Hypothalamus (tissue), 51 donors: ENCODE data around the gene RANBP3.

Experiments used
- DNase-seq, 51 donors: peaks; one replicate each; lab custom pipeline; 2025; lab: John Stamatoyannopoulos, UW

RANBP3 gene

DNA sequence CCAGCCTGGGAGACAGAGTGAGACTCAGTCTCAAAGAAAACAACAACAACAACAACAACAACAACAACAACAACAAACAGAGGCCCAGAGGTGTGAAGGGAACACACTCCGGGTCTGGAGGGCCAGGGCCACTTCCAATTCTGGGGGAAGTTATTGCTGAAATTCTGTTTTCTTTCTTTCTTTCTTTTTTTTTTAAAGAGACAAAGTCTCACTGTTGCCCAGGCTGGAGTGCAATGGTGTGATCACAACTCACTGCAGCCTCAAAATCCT lies 67.4 kb downstream of the RANBP3 start:
- no peak for DNase-seq

DNA sequence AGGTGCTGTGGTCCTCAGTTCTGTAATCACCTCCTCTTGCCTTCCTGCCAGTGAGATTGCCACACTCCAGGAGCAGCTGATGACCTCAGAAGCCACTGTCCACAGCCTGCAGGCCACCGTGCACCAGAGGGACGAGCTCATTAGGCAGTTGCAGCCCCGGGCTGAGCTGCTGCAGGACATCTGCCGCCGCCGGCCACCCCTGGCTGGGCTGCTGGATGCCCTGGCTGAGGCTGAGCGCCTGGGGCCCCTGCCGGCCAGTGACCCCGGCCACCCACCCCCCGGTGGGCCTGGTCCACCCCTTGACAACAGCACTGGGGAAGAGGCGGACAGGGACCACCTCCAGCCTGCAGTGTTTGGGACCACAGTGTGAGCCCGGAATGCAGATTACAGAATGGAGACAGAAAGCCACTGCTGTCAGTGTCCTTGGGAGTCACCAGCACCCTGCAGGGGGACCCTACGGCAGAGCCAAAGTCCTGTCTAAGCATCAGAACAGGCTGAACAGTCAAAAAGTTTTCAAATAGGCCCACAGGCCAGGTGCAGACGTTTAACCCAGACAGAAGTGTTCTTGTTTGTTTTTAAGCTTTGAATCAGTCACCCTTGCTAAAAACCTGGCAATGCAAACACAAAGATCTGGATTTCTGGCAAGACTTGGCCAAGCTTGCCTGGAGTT lies 69.0 kb downstream of the RANBP3 start:
- DNase-seq, result no peak

GRCh38 chr19:5907241-5907640 lies 70.7 kb downstream of the RANBP3 start:
- no peak for DNase-seq

DNA sequence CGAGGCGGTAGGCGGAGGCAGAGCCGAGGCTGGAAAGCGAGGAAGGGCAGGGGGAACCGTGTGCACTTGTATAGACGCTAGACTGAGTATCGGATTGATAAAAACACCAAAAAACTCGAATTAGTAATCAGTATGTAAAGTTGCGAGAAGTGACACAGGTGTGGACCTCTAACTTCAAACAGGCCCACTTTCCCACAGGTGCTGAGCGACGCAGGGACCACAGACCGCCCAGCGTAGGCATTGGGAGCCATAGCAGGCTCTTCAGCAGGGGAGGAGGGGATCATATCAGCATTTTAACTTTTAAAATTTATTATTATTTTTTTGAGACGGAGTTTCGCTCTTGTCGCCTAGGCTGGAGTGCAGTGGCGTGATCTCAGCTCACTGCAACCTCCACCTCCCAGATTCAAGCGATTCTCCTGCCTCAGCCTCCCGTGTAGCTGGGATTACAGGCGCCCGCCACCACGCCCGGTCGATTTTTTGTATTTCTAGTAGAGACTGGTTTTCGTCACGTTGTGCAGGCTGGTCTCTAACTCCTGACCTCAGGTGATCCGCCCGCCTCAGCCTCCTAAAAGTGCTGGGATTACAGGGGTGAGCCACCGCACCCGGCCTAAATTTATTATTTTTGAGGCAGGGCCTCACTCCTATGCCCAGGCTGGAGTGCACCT lies 72.7 kb downstream of the RANBP3 start:
- DNase-seq, result no peak

DNA sequence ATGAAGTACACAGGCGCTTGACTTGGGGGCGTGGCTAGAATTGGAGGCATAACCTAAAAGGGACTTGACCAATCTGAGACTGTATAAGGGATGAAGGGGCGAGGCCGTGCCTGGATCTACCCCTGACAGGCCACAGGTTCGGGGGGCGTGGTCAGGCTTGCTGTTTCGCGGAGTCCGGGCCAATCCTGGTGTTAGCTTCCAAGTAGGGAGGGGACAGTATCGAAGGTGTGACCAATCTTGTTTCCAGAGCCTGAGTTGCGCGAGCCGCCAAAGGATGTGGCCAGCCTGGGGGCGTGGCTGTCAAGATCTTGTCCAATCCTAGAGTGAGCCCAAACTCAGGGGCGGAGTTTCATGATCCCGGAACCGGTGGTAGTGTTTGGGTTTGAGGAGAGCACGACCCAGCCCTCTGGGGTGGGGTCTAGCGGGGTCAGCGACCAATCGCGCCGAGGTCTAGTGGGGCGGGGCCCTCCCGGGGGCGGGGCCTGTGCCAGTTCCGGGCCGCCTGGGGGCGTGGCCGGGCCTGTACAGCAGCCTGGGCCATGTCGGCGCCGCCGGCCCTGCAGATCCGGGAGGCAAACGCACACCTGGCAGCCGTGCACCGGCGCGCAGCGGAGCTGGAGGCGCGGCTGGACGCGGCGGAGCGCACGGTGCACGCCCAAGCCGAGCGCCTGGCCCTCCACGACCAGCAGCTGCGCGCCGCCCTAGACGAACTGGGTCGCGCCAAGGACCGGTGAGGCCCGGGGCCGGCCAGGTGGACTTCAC lies 73.4 kb downstream of the RANBP3 start, which contains the start of gene VMAC:
TSS of gene VMAC (plus strand) at position 521 of the 762 bp plus-strand sequence. CDS start at position 540, 19 bp downstream.
- DNase-seq, result peak; percentile 94 to 100 (median 99)

- peak; percentile 92 to 100 (median 98) for DNase-seq
Observed at GRCh38 chr19:5903624-5904351, 74.2 kb downstream of the RANBP3 start, which contains the start of gene NDUFA11. Gene NDUFA11, minus strand, starts transcription at chr19:5903790. Its CDS starts 82 bp downstream, at chr19:5903708.

GRCh38 chr19:5903056-5903623 lies 74.8 kb downstream of the RANBP3 start:
- DNase-seq, result peak in 3 of 51 donors; percentile 50 to 56 (median 51)

DNA sequence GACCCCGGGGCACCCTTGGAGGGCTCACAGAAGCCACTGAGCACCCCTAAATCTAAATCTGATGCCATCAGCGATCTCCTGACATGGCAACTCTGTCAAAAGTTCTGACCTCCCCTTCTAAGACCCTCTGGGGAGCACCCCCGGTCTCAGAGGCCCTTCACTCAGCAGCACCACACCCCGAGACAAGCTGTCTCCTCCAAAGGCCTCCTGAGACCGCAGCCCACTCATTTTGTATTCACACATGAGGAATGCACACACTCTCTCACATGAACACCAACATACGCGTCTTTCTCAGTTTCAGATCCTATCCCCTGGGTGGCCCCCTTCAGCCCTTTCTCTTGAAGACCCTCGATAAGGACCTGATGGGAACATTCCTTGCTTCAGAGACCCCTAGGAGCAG lies 77.0 kb downstream of the RANBP3 start:
- DNase-seq, result no peak

DNA sequence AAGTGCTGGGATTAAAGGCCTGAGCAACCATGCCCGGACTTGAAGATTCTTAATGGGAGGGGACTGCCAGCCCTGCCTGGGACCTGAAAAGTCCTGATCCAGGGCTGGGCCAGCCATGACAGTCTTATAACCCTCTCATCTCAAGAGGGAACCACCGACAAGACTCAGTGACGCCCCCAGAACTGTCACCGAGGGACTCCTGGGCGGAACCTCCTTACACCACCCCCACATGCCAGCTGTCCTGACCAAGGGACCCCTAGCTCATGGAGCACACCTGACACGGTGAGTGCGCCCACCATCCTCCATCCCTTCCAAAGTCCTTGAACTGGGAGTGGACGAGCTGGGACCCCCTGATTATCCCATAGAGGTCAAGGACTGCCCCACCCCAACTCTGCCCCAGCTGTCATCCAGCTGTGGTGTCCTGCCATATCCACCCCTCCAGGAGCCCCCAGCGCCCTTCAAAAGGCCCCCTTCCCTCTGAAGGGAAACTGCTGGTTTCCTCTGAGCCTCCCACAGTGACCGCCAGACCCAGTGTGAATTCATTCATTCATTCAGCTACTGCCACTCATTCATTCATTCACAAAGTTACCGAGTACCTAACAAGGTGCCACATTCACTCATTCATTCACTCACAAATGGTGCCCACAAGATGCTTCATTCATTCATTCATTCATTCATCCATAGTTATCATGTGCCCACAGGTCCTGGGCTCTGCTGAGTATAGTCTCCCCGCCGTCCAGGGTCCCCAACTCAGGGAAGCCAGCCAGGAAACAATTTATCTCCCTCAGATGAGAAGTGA lies 78.0 kb downstream of the RANBP3 start:
- DNase-seq, result no peak

DNA sequence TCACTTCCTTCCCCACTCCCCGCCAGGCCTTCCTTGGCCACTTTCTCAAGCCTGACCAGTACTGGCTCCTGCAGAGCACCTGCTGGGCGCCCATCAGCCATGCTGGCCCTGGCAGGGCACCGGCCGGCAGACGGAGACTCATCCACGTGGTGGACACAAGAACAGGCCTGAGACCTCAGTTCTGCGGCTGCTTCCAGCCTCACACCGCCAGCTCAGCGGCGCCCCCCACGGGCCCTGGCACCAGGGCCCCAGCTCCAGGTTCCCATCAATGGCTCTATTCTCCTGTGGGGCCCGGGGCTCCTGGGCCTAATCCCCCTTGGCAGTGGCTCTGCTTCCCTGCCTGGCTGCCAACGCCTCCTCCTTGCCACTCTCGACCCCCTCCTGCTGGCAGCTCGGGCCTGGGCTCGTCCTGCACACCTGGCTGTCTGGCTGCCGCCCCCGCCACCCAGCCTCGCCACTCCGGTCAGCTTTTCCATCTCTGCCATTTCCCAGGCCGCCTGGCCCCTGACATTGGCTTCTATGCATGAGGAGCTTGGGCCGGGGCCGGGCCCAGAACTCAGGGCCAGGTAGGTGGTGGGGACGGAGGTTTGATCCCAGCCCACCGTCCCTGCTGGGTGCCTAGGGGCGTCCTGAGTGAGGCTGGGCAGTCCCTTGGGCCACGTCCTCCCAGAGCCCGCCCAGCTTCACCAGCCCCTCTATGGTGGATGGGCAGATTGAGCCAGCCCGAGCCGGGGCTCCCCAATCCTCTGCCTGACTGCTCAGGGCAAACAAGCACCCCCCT lies 80.6 kb downstream of the RANBP3 start:
- DNase-seq, result no peak

DNA sequence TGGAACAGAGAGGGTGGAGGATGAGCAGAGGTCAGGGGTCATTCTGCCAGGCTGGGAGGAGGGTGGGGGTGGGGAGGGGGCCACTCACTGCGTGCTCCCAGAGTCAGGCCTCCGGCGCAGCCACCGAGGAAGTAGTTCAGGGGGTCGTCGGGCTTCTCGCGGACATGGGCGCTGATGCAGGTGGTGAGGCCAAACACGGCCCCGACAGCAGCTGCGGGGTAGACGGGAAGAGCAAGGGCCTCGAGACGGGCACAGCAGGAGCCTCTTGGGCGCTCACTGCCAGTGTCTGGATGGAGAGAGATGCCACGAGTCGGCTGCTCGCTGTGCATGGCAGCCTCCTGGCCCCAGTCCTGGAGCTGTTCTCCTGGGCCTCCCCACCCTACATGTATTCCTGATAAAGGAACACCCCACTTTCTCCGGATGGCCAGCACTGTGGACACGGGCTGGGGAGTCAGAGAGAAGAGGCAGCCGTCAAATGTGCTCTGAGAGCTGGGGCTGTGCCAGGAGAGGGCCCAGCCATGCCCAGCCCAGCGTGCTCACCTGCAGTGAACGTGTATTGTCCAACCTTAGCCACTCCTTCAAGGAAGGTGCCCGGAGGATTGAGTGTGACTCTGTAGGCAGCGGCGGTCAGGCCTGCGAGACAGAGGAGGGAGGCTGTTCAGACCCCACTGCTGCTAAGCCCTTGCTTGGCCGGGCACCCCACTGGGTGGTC lies 81.4 kb downstream of the RANBP3 start:
- no peak for DNase-seq

- DNase-seq, result no peak
Observed at GRCh38 chr19:5895890-5896289, 82.0 kb downstream of the RANBP3 start.

DNA sequence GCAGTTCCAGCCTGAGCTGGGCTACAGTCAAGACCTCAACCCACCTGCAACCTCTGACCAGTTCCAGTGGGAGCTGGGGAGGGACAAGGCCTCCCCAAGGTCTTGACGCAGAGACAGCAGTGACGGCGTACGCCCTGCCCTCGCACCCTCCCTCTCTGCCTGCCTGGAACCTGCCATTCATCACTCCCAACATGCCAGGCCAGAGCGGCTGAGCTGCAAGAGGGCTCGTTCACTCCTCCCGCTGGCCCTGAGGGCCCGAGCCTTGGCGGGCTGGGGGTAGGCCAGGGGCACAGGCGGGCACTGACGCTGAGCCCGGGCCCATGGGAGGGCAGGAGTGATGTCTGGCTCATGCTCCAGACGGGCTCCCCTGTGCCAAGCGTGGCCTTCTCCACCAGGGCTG lies 82.5 kb downstream of the RANBP3 start:
- DNase-seq, result no peak

DNA sequence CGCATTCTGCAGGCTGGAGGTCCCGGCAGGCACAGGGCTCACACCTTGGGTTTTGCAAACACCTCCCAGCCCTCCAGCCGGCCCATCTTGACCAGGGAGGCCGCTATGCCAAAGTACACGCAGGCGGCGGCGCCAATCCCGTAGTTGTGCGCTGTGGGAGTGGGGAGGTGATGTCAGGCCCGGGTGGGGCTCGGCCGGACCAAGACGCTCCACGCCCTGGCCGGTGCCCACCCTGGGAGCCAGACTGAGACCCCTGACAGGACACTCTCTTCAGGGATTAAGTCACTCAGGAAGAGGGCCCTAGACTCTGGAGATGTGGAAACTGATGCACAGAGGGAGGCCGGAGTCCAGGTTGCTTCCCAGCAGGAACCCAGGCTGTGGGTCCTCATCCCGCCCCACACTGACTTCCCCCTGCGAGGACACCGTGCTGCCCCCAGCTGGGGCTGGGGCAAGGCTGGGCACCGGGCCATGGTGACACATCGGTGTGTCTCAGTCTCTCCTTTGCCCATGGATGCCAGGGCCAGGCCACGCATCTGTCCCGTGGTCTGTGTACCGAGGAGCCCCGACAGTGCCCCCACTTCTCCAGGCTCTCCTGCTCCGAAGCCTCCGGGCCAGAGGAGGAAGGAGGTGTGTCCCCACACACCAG lies 83.1 kb downstream of the RANBP3 start:
- no peak for DNase-seq

DNA sequence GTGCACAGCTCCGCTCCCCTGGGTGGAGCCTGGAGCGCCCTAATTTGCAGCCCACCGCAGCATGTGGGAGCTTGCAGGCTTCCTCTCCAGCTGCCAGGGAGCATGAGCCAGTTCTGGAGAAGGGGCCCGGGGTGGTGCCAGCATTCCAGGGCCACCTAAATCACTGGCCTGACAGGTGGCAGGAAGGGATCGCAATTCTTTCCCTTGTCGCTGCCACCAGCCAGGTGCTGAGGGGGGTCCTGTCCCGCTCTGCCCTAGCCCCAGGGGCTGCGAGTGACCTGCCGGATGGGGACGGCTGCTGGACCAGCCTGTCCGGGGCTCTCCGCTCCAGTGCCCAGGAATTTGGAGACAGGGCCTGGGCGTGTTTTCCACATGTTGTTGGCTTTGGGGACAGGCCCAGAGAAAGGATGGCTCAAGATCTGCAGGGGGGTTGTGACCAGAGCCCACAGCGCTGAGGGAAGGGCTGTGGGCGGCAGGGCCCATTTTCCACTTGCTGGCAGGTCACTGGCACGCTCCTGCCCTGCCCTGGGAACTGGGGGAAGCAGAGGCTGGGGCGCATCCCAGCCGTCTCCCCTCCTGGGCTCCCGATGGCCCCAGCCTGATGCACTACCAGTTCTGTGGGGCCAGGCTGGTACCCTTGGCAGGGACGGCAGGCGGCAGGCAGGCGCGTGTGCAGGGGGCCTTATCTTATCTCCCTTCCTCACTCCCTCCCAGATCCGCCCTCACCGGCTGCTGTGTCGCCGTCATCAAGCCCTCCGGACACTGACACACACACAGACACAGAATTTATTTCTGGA lies 83.8 kb downstream of the RANBP3 start:
- no peak for DNase-seq

GRCh38 chr19:5893296-5893903 lies 84.5 kb downstream of the RANBP3 start:
- no peak for DNase-seq
